ENCODE data around the gene PDE4A.

PDE4A gene

GRCh38 chr19:10491472-10492047 is 71.2 kb downstream of the PDE4A start:
- TF ChIP-seq CTCF (IDR thresholded peaks at IDR 0.05; ENCODE audit: extremely low read depth, insufficient read depth, missing control alignments), result no peak
- in situ Hi-C loops (cut with MboI; ENCODE audit: low pct_unique_long_range_greater_than_20kb, low sequenced_read_pairs, unreplicated experiment), result no loop called here
- DNase-seq (ENCODE audit: low spot score), result no peak

- DNase-seq (ENCODE audit: low spot score), result peak; percentile 7
- no peak for TF ChIP-seq CTCF (IDR thresholded peaks at IDR 0.05; ENCODE audit: extremely low read depth, insufficient read depth, missing control alignments)
- in situ Hi-C loops (cut with MboI; ENCODE audit: low pct_unique_long_range_greater_than_20kb, low sequenced_read_pairs, unreplicated experiment), result no loop called here
Measured at GRCh38 chr19:10497371-10497770, 77.0 kb downstream of the PDE4A start.

- DNase-seq (ENCODE audit: low spot score), result peak; percentile 9
- TF ChIP-seq CTCF (IDR thresholded peaks at IDR 0.05; ENCODE audit: extremely low read depth, insufficient read depth, missing control alignments), result no peak
- in situ Hi-C loops (cut with MboI; ENCODE audit: low pct_unique_long_range_greater_than_20kb, low sequenced_read_pairs, unreplicated experiment), result no loop called here
Measured at GRCh38 chr19:10499550-10500246, 79.4 kb downstream of the PDE4A start.

- in situ Hi-C loops (cut with MboI; ENCODE audit: low pct_unique_long_range_greater_than_20kb, low sequenced_read_pairs, unreplicated experiment), result no loop called here
- no peak for TF ChIP-seq CTCF (IDR thresholded peaks at IDR 0.05; ENCODE audit: extremely low read depth, insufficient read depth, missing control alignments)
- DNase-seq (ENCODE audit: low spot score), result no peak
Measured at GRCh38 chr19:10500247-10500592, 79.9 kb downstream of the PDE4A start.

GRCh38 chr19:10501971-10502523 is 81.7 kb downstream of the PDE4A start:
- TF ChIP-seq CTCF (IDR thresholded peaks at IDR 0.05; ENCODE audit: extremely low read depth, insufficient read depth, missing control alignments), result no peak
- in situ Hi-C loops (cut with MboI; ENCODE audit: low pct_unique_long_range_greater_than_20kb, low sequenced_read_pairs, unreplicated experiment), result no loop called here
- DNase-seq (ENCODE audit: low spot score), result peak; percentile 76

- DNase-seq (ENCODE audit: low spot score), result peak; percentile 98
- in situ Hi-C loops (cut with MboI; ENCODE audit: low pct_unique_long_range_greater_than_20kb, low sequenced_read_pairs, unreplicated experiment), result no loop called here
- TF ChIP-seq CTCF (IDR thresholded peaks at IDR 0.05; ENCODE audit: extremely low read depth, insufficient read depth, missing control alignments), result no peak
Measured at GRCh38 chr19:10502524-10503001, 82.2 kb downstream of the PDE4A start.
